WERI-Rb-1 (cell line): Measurements from ENCODE around the gene EXOC3L2.
A peak's percentile ranks its signal among the peaks of the same experiment; 100 is the strongest.

ENCODE experiments used
- DNase-seq: peaks from one replicate; pipeline ENCODE4 v3.0.0-alpha.2; 2020
- H3K27ac ChIP-seq: fragments of 250-450 bp; sonication (Bioruptor Pico); 2 replicates; pipeline ENCODE4 v1.5.1; 2020; ENCODE audit warnings: mild to moderate bottlenecking, moderate library complexity
- H3K27me3 ChIP-seq: fragments of 250-450 bp; sonication (Bioruptor Pico); 2 replicates; pipeline ENCODE4 v1.5.1; 2021; ENCODE audit warnings: mild to moderate bottlenecking, low read depth, moderate library complexity; ENCODE audit not compliant: insufficient read depth, severe bottlenecking
- H3K36me3 ChIP-seq: fragments of 250-450 bp; sonication (Bioruptor Pico); 2 replicates; pipeline ENCODE4 v1.5.1; 2020; ENCODE audit warnings: mild to moderate bottlenecking, moderate library complexity
- H3K4me3 ChIP-seq: 2 replicates; pipeline ENCODE4 v1.5.1; 2011; ENCODE audit warnings: low read depth, mild to moderate bottlenecking, control low read depth, low read length
- H3K9me3 ChIP-seq: fragments of 250-450 bp; sonication (Bioruptor Pico); 2 replicates; pipeline ENCODE4 v1.5.1; 2021; ENCODE audit warnings: mild to moderate bottlenecking, moderate library complexity; ENCODE audit not compliant: severe bottlenecking
- TF ChIP-seq, protein P1 (sequence below): IDR thresholded peaks from 2 replicates; pipeline ENCODE4 v1.5.1; 2011; ENCODE audit warnings: low read depth, mild to moderate bottlenecking, control low read depth, inconsistent platforms, low read length

Gene EXOC3L2

DNA sequence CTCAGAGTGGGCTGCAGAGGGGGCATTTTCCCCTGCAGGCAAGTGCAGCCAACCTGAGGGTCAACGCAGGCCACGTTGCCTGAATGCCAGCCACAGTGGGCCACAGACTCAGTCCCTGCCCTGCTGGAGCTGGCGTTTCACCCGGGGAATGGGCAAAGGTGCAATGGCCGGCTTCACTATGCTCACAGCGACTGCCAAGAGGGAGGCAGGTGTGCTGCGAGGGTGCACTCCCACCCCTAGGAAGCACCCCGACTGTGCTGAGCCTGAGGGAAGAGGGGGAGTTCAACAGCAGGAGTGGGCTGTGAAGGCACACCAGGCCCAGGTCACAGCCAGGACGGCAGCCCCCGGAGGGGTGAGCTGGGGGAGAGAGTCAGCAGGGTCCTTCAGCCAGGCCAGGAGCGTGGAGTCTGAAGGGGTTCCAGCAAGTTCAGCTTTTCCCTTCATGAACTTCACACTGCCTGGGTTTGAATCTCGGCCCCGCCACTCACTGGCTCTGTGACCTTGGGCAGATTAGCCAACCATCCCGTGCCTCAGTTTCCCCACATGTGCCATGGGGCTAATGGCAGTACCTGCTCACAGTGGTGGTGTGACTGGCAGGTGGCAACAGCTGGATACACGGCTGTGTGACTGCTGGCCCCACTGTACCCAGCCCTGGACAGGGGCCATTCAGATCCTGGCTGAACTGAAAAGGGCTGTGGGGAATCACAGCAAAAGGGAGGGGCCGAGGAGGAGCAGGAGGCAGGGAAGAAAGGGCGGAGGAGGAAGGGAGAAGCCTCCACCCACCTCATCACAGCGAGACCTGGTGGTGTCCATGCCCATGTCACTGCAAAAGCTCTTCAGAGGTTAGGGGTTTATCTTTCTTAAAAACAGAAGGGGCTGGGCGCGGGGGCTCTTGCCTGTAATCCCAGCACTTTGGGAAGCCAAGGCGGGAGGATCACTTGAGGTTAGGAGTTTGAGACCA lies 74.8 kb downstream of the EXOC3L2 start:
- TF ChIP-seq, protein P1, sequence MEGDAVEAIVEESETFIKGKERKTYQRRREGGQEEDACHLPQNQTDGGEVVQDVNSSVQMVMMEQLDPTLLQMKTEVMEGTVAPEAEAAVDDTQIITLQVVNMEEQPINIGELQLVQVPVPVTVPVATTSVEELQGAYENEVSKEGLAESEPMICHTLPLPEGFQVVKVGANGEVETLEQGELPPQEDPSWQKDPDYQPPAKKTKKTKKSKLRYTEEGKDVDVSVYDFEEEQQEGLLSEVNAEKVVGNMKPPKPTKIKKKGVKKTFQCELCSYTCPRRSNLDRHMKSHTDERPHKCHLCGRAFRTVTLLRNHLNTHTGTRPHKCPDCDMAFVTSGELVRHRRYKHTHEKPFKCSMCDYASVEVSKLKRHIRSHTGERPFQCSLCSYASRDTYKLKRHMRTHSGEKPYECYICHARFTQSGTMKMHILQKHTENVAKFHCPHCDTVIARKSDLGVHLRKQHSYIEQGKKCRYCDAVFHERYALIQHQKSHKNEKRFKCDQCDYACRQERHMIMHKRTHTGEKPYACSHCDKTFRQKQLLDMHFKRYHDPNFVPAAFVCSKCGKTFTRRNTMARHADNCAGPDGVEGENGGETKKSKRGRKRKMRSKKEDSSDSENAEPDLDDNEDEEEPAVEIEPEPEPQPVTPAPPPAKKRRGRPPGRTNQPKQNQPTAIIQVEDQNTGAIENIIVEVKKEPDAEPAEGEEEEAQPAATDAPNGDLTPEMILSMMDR = no peak
- Histone ChIP-seq H3K27me3 (no peaks in the 10 kb centered on the region), H3K4me3 (no peak overlapping the region), H3K36me3 (no peaks in the 10 kb centered on the region), H3K27ac (no peak overlapping the region), H3K9me3 (no peaks in the 10 kb centered on the region)
- no peak for DNase-seq

DNA sequence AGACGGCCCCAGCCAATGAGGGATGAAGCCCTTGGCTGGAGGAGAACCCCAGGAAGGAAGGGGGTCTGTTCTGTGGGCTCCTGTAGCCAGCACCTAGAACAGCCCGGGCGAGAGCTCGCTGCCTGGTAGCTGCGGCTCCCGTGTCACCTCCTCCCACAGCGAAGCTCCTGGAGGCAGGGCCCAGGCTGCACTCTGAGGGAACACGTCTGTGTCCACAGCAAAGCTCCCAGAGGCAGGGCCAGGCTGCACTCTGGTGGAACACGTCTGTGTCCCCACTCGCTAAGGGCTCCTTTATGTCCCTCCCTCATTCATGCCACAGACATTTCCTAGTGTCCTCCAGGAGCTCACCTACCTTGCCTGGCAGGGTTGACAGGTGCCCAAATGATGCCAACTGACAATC lies 75.6 kb downstream of the EXOC3L2 start:
- DNase-seq = no peak
- Histone ChIP-seq H3K4me3 (no peak overlapping the region), H3K9me3 (no peaks in the 10 kb centered on the region), H3K36me3 (no peaks in the 10 kb centered on the region; the same call in 1 of the 2 replicates), H3K27me3 (no peaks in the 10 kb centered on the region), H3K27ac (no peak overlapping the region)
- TF ChIP-seq, protein P1 = no peak

DNA sequence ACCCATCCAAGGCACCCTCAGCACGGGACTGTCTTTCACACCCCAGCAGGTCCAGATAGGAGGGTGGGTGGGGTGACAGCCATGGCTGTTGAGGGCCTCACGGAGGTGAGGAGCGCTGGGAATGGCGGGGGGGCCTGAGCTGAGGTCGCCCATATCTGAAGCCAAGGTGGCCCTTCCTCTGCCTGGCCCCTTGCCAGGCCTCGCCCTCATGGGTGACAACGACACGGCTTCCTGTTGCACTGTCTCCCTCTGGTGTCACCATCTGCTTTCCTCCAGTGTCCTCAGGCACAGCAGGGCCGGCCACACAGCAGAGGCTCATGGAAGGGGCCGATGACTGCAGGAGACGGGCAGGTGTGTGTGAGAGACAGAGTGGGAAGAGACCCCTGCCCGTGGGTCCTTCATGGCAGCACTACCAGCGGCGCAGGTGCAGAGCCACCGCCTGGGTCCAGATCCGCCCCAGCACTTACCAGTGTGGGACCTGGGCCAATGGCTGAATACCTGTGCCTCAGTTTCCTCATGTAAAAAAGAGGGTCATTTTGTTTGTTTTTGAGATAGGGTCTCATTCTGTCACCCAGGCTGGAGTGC lies 76.3 kb downstream of the EXOC3L2 start:
- TF ChIP-seq, protein P1 = peak; percentile 30
- Histone ChIP-seq H3K9me3 (no peaks in the 10 kb centered on the region), H3K36me3 (no peaks in the 10 kb centered on the region; the same call in 1 of the 2 replicates), H3K27me3 (no peaks in the 10 kb centered on the region), H3K4me3 (no peak overlapping the region), H3K27ac (peak overlapping the region; percentile 12; the same call in 1 of the 2 replicates)
- DNase-seq = peak; percentile 60

DNA sequence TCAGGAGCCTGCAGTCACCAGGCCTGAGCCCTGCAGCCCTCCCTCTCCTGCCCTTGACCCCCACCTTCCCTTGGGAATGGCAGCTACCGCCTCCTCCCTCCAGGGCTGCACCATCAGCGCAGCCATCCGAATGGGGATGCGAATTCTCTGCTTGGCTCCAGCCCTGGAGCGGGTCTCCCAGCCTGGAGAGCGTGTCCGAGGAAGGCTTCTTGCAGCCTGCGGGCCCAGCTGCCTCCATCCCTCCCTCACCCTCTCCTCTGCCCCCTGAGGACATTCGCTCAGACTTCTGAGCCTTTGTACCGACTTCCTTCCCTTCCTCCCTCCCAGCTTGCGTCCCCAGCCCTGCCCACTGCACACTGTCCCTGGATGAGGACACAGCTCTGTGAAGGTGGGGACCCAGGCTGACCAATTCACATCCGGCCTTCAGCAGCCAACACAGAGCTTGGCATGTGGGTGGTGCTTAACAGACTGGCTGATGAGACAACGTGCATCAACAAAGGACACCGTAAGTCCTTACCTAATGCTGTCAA lies 78.4 kb downstream of the EXOC3L2 start:
- peak; percentile 28 for DNase-seq
- Histone ChIP-seq H3K27ac (peak overlapping the region; percentile 59), H3K4me3 (no peak overlapping the region), H3K27me3 (no peaks in the 10 kb centered on the region), H3K9me3 (no peaks in the 10 kb centered on the region), H3K36me3 (no peaks in the 10 kb centered on the region; the same call in 1 of the 2 replicates)
- TF ChIP-seq, protein P1 = no peak

- Histone ChIP-seq H3K4me3 (0 out of 2 replicates have a peak overlapping the region, but pooled peaks have one; percentile 1), H3K27me3 (no peaks in the 10 kb centered on the region), H3K9me3 (no peaks in the 10 kb centered on the region), H3K27ac (peak overlapping the region; percentile 67), H3K36me3 (no peaks in the 10 kb centered on the region; the same call in 1 of the 2 replicates)
- TF ChIP-seq, protein P1 = peak; percentile 39; the same call in 1 of the 2 replicates
- peak; percentile 96 for DNase-seq
Observed at GRCh38 chr19:45164577-45165335, 80.5 kb downstream of the EXOC3L2 start.
